ENCODE results near the gene NARF. TPM values are rescaled to one million over a fixed set of nuclear protein-coding genes. Genes with fewer than 3 reads are reported as not detected.

NARF gene
- total and polyA plus RNA-seq, 2 of the 8 experiments (the other 6 are each of a cell fraction or from before 2014, with no cell fraction given) = 97.4 to 131 TPM

DNA sequence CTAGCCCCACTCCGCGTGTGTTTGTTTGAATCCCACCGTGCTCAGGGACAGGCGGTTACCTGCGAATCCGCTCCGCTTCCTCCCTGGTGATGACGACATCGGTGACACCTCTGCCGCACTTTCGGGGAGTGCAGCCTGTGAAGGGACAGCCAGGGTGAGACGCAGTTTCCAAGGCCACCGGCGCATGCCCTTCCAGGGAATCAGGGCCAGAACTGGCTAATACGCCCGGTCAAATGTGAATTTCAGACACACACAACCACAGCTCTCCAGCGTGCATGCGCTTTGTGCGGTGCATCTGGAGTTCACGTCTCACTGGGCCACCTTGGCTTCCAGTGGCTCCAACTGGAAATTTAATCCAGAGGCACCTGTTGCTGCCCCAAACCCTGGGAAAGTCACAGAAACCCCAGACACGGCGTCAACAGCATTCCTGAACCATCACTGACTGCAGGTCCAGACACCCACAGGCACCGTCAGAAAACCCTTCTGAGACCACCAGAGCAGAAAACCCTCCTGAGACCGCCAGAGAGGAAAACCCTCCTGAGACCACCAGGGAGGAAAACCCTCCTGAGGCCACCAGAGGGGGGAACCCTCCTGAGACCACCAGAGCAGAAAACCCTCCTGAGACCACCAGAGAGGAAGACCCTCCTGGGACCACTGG, 47.0 kb upstream of the NARF start (continued):
- TF ChIP-seq, protein P1, sequence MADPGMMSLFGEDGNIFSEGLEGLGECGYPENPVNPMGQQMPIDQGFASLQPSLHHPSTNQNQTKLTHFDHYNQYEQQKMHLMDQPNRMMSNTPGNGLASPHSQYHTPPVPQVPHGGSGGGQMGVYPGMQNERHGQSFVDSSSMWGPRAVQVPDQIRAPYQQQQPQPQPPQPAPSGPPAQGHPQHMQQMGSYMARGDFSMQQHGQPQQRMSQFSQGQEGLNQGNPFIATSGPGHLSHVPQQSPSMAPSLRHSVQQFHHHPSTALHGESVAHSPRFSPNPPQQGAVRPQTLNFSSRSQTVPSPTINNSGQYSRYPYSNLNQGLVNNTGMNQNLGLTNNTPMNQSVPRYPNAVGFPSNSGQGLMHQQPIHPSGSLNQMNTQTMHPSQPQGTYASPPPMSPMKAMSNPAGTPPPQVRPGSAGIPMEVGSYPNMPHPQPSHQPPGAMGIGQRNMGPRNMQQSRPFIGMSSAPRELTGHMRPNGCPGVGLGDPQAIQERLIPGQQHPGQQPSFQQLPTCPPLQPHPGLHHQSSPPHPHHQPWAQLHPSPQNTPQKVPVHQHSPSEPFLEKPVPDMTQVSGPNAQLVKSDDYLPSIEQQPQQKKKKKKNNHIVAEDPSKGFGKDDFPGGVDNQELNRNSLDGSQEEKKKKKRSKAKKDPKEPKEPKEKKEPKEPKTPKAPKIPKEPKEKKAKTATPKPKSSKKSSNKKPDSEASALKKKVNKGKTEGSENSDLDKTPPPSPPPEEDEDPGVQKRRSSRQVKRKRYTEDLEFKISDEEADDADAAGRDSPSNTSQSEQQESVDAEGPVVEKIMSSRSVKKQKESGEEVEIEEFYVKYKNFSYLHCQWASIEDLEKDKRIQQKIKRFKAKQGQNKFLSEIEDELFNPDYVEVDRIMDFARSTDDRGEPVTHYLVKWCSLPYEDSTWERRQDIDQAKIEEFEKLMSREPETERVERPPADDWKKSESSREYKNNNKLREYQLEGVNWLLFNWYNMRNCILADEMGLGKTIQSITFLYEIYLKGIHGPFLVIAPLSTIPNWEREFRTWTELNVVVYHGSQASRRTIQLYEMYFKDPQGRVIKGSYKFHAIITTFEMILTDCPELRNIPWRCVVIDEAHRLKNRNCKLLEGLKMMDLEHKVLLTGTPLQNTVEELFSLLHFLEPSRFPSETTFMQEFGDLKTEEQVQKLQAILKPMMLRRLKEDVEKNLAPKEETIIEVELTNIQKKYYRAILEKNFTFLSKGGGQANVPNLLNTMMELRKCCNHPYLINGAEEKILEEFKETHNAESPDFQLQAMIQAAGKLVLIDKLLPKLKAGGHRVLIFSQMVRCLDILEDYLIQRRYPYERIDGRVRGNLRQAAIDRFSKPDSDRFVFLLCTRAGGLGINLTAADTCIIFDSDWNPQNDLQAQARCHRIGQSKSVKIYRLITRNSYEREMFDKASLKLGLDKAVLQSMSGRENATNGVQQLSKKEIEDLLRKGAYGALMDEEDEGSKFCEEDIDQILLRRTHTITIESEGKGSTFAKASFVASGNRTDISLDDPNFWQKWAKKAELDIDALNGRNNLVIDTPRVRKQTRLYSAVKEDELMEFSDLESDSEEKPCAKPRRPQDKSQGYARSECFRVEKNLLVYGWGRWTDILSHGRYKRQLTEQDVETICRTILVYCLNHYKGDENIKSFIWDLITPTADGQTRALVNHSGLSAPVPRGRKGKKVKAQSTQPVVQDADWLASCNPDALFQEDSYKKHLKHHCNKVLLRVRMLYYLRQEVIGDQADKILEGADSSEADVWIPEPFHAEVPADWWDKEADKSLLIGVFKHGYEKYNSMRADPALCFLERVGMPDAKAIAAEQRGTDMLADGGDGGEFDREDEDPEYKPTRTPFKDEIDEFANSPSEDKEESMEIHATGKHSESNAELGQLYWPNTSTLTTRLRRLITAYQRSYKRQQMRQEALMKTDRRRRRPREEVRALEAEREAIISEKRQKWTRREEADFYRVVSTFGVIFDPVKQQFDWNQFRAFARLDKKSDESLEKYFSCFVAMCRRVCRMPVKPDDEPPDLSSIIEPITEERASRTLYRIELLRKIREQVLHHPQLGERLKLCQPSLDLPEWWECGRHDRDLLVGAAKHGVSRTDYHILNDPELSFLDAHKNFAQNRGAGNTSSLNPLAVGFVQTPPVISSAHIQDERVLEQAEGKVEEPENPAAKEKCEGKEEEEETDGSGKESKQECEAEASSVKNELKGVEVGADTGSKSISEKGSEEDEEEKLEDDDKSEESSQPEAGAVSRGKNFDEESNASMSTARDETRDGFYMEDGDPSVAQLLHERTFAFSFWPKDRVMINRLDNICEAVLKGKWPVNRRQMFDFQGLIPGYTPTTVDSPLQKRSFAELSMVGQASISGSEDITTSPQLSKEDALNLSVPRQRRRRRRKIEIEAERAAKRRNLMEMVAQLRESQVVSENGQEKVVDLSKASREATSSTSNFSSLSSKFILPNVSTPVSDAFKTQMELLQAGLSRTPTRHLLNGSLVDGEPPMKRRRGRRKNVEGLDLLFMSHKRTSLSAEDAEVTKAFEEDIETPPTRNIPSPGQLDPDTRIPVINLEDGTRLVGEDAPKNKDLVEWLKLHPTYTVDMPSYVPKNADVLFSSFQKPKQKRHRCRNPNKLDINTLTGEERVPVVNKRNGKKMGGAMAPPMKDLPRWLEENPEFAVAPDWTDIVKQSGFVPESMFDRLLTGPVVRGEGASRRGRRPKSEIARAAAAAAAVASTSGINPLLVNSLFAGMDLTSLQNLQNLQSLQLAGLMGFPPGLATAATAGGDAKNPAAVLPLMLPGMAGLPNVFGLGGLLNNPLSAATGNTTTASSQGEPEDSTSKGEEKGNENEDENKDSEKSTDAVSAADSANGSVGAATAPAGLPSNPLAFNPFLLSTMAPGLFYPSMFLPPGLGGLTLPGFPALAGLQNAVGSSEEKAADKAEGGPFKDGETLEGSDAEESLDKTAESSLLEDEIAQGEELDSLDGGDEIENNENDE (IDR thresholded peaks at IDR 0.05; ENCODE audit: insufficient replicate concordance, low read length) = no peak
- TF ChIP-seq SAP30 (IDR thresholded peaks at IDR 0.05; ENCODE audit: insufficient read depth, insufficient replicate concordance, low read length) (no peak), CHD1 (IDR thresholded peaks at IDR 0.05; ENCODE audit: low read depth, low read length) (no peak), ASH2L (IDR thresholded peaks at IDR 0.05; ENCODE audit: low read length) (no peak), GTF2F1 (IDR thresholded peaks at IDR 0.05; ENCODE audit: borderline replicate concordance, low read depth, low read length) (no peak), HDAC6 (IDR thresholded peaks at IDR 0.05; ENCODE audit: low read depth, low read length) (no peak)
